NCI-H1105 treated with DMSO at 0.1 percent for 48 hours (cell line): ENCODE measurements around the gene MMP1.
A peak's percentile ranks its signal among the peaks of the same experiment; 100 is the strongest.

ENCODE experiments used
- DNase-seq: peaks from one replicate; lab custom pipeline; 2025; lab: John Stamatoyannopoulos, UW

MMP1 gene

DNA sequence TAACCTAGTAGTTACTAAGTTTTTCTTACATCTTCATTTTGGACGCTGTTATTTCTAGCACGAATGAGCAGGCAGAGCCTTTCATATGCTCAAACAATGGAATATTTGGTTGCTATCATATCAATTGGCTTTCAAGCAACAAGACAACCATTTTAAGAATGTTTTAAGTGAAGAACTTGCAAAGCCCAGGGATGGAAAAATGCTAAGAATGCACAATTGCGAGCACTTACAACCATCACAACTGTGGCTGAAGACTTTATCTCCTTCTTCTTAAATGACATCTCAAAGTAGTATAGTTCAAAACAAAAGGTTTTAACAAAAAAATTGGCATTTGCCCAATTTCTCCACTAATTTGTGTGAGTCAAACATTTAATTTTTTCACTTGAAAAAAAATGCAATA lies 8.3 kb upstream of the MMP1 start:
- no peak for DNase-seq

DNA sequence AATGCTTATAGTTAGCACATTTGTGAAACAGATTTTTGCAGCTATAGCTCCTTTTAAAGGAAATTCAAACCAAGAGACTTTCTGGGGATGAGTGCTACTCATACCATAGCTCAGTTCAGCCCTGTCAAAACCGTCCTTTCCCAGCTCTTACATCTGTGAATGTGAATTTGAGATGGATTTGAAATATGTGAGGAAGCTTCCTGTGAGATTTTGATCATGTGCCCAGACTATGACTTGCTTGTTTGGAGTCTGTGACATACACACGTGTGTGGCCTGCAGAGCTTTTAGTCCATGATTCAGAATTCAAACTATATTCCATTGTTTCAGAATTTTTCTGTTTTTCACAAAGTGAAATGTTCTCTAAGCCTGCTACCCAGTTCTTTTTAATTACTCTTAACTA lies 4.4 kb upstream of the MMP1 start:
- no peak for DNase-seq

DNA sequence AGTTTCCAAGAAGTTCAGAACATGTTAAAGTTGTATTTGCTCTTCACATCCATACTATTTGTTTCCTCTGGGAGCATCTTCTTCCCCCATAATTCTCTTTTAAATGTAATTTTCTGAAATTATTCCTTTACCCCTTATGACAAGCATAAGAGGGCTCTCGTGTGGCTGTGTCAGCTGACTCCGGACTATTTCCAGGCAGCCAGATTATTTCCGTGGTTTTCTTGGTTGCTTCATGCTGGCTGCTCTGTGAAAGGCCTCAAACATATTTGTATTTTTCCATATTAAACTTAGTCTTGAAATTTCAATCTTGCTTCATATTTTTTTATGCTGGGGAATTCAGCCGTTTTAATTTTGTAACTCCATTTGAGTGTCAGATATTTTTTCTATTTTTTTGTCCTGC lies 2.8 kb upstream of the MMP1 start:
- no peak for DNase-seq

DNA sequence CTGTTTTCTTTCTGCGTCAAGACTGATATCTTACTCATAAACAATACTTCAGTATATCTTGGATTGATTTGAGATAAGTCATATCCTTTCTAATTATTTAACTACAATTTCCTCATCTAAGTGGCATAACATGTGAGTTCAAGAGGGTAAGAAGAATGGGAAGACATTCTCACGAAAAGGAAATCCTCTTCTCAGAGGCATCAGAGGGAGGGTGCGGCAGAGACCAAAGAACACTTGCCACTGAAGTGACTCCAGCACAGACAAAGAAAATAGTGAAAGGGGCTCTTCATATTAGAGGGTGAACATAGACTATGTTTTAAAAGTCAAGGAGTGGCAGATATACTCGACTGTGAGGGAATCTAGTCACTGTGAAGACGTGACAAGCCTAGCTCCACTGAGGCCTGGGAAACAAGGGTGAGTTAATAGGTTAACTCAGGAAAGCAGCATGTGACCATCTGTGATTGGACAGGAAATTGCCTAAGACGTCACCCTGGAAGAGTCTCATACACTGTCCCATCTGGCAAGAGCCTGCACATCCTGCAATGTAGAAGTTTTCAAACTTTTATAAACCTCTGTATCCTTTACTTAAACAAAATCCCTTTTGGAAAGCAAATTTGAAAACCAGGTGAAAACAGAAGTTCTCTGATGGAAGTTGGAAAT lies 1.9 kb upstream of the MMP1 start:
- no peak for DNase-seq

DNA sequence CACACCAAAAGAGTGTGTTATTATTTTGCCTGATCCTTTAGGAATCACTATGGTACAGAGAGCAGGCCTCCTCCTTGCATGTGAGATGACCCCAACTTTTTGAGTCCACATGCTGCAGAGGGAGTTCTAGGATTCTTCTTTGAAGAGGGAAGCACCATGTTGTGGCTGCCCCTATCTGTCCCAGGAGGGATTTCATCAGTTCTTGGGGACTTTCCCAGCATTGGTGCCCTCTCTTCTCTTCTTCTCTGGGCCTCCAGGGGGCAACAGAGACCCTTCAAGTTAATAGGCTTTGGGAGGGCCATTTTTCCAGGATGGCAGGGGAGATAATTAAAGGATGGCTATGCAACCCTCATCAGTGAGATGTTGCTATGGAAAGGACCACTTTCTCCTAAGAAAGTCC lies 3.6 kb downstream of the MMP1 start:
- no peak for DNase-seq

DNA sequence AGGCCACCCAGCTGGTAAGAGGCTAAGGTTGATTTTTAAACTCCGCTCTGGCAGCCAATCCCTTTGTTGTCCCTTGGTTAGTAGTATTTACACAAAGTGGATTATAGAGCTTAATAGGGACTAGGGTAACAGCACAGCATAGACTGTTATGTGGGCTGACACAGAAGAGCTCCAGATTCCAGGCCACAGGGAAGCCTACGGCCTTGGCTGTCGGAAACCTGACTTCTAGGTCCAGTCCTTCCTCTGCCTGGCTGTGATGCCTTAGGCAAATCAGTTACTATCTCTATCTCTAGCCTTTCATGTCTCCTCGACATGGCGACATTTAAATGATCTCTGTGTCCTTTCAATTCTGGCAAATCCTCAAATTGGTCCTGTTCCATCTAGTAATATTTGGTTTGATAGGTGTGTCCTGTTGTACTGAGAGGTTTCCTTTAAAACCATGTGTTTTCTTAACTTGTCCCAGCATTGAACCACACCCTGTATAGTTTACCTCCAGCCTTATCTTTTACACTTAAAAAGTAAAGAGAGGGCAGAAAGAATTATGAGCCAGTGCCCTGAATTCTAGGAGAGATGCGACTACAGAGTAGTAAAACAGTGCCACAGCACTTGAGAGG lies 4.2 kb downstream of the MMP1 start:
- no peak for DNase-seq

DNA sequence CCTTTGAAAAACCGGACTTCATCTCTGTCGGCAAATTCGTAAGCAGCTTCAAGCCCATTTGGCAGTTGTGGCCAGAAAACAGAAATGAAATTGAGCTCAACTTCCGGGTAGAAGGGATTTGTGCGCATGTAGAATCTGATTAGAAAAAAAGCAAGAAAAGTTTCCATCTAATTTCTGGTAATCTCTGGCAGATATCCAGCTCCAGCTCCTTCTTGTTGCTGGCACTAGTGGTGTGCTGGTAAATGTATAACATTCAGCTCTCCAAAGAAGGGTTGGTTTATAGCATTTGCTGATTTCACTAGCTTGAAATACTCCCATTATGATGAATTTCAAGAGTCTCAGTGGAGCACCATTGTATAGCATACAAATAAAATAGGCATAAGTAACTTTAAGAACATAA lies 5.4 kb downstream of the MMP1 start:
- DNase-seq, result no peak

DNA sequence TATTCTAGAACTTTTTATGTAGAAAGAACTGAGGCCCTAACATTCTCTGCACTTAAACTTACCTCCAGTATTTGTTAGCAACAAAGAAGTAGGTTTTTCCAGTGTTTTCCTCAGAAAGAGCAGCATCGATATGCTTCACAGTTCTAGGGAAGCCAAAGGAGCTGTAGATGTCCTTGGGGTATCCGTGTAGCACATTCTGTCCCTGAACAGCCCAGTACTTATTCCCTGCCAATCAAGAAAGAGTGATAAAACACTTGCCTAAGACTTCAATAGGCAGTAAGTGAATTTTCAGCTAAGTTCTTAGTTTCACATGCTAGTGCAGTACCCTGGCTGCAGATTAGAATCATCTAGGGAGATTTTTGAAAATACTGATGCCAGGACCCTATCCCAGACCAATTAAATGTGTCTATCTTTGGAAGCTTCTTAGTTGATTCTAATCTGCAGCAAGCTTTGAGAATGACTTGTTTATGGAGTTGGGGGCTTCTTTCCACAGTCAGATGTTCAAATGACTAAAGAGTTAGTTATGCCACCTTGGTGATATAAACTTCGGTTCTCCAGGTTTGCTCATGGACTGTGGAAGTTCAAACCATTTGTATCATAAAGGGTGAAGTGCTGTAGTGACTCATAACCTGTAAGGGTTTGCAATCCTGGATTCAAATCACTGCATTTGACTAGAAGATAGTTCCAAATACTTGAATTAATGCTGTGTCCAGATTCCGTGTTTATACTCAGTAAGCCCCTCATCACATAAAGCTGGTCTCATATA lies 6.5 kb downstream of the MMP1 start:
- no peak for DNase-seq

DNA sequence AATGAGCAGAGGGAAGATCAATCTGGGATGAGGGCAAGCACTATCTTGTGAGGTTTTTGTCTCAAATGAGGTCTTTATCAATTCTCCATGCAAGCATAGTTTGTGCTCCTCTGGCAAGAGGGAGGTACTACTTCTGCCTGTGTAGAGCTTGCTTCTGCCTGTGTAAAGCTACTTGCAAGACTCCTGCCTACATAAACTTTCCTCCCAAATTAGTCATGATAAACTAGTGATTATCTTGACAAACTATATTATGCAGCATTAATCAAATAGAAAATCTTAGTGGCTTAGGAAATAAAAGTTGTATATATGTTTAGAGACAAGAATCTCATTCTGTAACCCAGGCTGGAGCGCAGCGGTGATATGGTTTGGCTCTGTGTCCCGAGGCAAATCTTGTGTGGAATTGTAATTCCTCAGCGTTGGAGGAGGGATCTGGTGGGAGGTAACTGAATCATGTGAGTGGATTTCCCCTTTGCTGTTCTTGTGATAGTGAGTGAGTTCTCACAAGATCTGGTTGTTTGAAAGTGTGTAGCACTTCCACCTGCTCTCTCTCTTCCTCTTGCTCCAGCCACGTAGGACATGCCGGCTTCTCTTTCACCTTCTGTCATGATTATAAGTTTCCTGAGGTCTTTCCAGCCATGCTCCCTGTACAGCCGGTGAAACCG lies 9.5 kb downstream of the MMP1 start:
- DNase-seq, result no peak

DNA sequence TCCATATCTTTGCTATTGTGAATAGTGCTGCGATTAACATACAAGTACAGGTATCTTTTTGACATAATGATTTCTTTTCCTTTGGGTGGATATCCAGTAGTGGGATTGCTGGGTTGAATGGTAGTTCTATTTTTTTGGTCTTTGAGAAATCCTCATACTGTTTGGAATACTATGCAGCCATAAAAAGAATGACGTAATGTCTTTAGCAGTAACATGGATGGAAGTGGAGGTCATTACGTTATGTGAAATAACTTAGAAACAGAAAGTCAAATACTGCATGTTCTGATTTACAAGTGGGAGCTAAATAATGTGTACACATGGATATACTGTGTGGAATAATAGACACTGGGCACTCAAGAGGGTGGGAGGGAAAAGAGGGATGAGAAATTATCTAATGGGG lies 13.6 kb downstream of the MMP1 start:
- DNase-seq, result no peak

DNA sequence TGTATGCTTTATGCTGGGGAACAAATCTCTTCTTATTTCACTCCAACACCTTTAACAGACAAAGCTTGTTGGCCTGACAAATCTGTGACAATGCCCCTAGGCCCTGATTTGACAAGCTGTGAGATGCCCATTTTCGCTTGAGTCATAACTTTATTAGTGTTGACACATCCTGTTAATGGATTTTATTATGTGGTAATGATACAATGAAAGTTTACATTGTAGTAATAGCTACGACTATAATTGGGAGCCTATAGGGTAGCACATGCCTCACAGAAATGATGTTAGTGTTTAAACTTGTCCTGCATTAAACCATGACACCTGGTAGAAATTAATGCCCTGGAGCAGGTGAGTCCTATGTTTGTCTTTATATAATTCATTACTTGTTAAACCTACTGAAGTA lies 14.2 kb downstream of the MMP1 start:
- DNase-seq, result peak; percentile 71

DNA sequence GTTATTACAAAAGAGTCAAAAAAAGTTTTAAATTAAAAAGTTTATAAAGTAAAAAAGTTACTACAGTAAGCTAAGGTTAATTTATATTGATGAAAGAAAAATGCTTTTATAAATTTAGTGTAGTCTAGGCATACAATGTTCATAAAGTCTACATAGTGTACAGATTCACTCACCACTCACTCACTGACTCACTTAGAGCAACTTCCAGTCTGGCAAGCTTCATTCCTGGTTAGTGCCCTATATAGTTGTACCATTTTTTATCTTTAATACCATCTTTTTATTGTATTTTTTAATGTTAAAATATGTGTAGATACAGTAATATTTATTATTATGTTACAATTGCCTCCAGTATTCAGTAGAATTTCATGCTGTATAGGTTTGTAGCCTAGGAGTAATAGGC lies 14.9 kb downstream of the MMP1 start:
- DNase-seq, result no peak

DNA sequence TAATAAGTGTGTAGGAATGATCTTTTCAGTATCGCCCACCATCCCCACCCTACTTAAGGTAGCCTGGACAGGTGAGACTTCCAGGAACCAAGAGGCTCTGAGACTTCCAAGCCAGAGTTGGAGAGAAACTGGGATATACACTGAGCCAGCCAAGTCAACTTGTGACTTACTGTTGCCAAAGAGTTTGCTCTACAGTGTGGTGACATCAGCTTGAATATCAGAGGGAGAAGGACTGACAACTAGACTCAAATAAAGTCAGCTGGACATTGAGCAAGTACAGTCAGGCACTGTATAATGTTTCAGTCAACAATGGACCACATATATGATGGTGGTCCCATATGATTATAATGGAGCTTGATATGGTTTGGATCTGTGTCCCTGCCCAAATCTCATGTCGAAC lies 16.3 kb downstream of the MMP1 start:
- no peak for DNase-seq

DNA sequence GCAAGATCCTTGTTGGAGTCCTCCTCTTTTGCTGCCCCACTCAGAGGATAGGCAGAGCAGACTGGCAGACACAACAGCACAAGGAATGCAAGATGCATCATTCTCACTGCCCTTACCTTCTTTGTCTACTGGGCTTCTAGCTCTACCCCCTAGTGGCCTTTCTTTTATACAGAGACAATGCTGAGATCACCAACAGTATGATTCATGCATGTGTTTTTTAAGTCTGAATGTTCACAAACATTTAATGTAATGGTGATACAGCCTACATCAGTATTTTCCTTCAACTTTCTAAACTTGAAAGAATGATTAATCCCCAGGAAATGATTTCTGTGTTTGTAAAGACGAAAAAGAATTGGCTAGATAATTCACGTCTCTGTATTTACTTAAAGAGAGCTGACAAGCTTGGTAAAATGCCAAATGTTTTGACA lies 17.5 kb downstream of the MMP1 start, which contains the start of gene MMP10:
Gene MMP10, minus strand, starts transcription at position 138 of the 428 bp plus-strand sequence. Its CDS starts 37 bp downstream, at position 101.
- peak; percentile 37 for DNase-seq

DNA sequence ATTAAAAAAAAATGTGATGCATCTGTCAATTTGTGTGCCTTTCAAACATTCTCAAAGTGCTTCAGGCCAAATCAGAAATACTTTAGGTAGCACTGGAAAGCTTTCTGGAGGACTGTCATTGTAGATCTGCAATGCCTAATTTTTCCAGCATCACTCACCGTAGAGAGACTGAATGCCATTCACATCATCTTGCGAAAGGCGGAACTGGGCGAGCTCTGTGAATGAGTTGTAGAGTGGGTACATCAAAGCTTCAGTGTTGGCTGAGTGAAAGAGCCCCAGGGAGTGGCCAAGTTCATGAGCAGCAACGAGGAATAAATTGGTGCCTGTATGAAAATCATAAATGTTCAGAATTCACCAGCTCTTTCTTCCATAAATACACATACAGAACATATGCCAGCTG lies 21.5 kb downstream of the MMP1 start:
- DNase-seq, result no peak

DNA sequence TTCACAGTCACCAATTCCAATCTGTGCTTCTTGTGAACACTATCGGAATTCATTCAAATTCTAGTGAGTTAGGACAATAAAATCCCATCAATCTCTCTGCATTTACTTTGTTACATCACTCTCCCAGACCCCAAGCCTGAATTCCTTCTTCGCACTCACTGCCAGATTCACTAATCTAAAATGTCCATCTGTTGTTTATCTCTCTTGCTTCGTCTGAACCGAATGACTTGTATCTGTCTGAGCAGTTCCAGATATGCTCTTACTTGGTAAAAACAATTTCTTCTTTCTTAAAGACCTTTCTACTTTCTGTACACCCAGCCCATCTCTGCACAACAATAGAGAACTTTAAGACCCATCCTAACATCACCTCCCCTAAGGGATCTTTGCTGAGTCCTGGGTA lies 24.6 kb downstream of the MMP1 start:
- DNase-seq, result no peak

DNA sequence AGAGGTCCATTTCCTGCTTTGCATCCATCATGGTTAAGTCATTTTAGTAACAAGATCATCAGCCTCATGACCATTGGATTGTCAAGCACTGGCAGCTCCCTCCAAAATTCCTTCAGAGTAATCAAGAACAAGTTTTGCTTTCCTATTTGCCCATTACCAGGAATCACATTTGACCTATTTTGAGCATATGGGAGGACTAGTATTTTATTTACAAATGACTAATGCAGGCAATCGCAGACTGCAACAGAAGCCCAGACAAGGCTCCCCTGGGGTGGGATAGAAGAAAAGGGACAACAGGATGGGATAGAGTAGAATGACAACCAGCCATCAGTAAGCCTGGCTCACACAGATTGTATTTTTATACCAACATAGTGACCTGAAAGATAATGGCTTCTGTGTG lies 26.6 kb downstream of the MMP1 start:
- no peak for DNase-seq

DNA sequence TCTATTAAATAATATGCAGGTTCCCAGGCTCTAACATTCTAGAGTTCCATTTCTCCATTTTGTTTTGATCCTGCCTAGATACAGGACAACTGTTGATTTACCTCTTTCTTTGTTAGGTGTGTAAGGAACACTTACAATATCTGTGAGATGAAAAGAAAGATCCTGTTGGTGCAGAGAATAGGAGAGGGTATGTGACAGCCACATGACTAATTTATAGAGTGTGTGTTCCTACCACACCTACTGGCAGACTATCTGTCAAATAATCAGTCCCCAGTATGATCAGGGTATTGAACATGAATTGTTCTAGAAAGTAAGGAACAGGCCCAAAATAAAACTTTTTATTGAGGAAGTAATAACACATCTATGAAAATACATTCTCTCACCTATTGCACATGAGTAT lies 27.8 kb downstream of the MMP1 start:
- no peak for DNase-seq

DNA sequence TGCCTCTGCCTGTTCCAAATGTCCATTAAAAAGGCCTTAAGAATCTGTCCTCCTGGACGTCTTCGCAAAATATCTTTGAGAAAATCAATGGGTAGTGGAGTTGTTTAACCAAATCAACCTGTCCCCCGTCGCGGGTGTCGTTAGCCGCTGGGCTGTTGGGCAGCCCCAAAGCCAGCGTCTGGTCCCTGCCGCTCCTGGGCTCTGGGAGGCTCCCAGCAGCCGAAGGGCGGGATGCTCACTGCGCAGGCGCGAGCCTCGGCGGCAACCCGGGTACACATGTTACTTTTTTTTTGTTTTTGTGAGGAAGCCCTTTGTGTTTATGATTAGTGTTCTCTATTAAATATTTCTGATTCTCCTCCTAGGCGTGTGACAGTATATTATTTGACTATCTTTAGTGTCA lies 30.2 kb downstream of the MMP1 start:
- no peak for DNase-seq

DNA sequence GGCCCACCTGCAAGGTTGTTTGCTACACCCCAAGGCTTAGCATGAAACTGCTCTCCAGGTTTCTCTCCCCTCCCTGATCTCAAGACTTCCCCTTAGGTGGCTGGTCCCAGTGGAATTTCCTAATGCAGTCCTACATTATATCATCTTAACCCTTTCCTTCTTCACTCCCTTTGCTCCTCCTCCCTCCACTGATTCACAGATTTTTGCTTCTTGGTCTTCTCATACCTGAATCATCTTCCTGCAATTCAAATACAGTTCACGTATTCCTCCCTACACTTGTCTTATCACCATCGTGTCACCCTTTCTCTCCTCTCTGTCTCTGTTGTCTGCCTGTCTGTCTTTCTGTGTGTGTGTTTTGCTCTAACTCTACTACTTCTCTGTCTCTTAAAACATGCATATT lies 34.5 kb downstream of the MMP1 start:
- no peak for DNase-seq

DNA sequence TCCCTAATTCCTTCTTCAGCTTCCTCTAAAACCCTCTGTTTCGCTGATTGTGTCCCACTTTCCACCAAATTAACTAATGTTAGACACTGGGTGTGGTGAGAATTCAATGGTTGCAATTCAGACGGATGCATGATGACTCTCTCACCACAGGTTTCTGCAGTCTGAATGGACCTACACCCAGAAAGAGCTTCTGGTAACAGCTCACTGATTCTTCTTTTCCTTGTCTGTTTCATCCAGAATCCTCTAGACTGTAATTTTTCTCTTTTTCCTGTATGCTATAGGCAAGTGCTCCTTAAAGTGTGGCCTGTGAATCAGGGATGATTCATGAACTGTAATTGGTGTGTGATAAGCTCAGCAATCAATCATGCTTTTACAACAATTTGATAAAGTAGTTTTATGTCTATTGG lies 35.6 kb downstream of the MMP1 start:
- DNase-seq, result no peak

DNA sequence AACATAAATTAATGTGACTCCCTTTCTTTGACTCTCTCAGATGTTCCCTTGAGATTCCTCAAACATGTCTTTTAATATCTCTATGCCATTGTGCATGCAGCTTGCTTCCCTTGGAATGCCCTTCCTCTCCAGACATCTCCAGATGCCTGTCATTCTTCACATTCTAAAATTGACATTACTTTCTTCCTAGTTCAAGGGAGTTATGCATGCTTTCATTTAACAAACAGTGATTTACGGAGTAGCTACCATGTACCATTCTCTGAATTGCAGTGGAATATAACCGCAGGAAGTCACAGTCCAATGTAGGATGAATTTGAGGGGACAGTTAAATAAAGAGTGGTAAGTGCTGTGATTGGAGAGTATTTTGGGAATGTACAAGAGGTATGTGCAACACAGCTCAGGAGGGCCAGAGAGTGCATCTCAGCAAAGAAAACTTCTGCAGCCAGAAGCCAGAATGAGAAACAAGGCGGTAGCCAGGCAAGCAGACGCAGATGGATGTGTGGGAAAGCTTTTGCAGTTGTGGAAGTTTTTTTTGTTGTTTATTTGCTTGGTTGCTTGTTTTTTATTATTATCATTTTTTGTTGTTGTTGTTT lies 36.2 kb downstream of the MMP1 start:
- no peak for DNase-seq
